Transverse colon (tissue), 4 donors: ENCODE data around the gene NFIC. TPM values are rescaled to one million over a fixed set of nuclear protein-coding genes. Genes with fewer than 3 reads are reported as not detected.
A peak's percentile ranks its signal among the peaks of the same experiment; 100 is the strongest.

Source experiments
- DNase-seq: peaks from one replicate; pipeline ENCODE4 v3.0.0-alpha.2; 2019
- H3K27ac ChIP-seq, 4 donors: fragments of 200-600 bp; sonication (generic); 2 replicates each; pipeline ENCODE4 v1.5.1; 2016 to 2018; ENCODE audit warnings: inconsistent platforms in 4 of 4
- H3K27me3 ChIP-seq: fragments of 200-600 bp; sonication (generic); 2 replicates; pipeline ENCODE4 v1.5.1; 2017; ENCODE audit warnings: inconsistent platforms
- H3K36me3 ChIP-seq, 4 donors: fragments of 200-600 bp; sonication (generic); 2 replicates each; pipeline ENCODE4 v1.5.1; 2017 to 2019; ENCODE audit warnings: inconsistent platforms in 4 of 4
- H3K4me1 ChIP-seq, 4 donors: fragments of 200-600 bp; sonication (generic); 2 replicates each; pipeline ENCODE4 v1.5.1; 2017 to 2020; ENCODE audit warnings: inconsistent platforms in 4 of 4
- H3K4me3 ChIP-seq, 4 donors: fragments of 200-600 bp; sonication (generic); 1 replicate in 1 of 4; 2 replicates in 3 of 4; pipeline versions ENCODE4 v1.5.1 to v1.6.1; 2017 to 2019; ENCODE audit warnings: inconsistent platforms in 4 of 4
- H3K9me3 ChIP-seq, 2 donors: fragments of 200-600 bp; sonication (generic); 2 replicates each; pipeline ENCODE4 v1.5.1; 2017 to 2019; ENCODE audit warnings: inconsistent platforms in 2 of 2
- EP300 ChIP-seq: sonication (generic); formaldehyde crosslinking; IDR thresholded peaks from one replicate; pipeline ENCODE4 v1.6.1; 2017; ENCODE audit warnings: antibody characterized with exemption, low read depth
- POLR2A ChIP-seq: fragments of 450-650 bp; IDR thresholded peaks from one replicate; pipeline ENCODE4 v1.6.1; 2016; ENCODE audit warnings: antibody characterized with exemption, mild to moderate bottlenecking, moderate library complexity
- POLR2AphosphoS5 ChIP-seq, 3 donors: sonication (generic); formaldehyde crosslinking; IDR thresholded peaks; one replicate each; pipeline ENCODE4 v1.6.1; 2016; ENCODE audit warnings: antibody characterized with exemption in 3 of 3
- WGBS, 2 donors: methylation state at CpG; one replicate each; pipeline ENCODE4 v1.1.5; 2018; ENCODE audit warnings: low coverage in 1 of 2; 5-methylcytosine and 5-hydroxymethylcytosine counted together
- in situ Hi-C, 4 donors: fragments of 200-750 bp; cut with MboI; loops; one replicate each; pipeline versions ENCODE4 v1.15.0 to v1.15.1; 2017; ENCODE audit warnings: low sequenced_read_pairs in 3 of 4, low pct_ligation_motif_present in 1 of 4, low pct_unique_long_range_greater_than_20kb in 1 of 4
- intact Hi-C: fragments of 100-400 bp; cut with DNase I; formaldehyde crosslinking; loops from one replicate; pipeline ENCODE4 v1.15.1; 2023; ENCODE audit warnings: low total_unique reads
- total RNA-seq, 4 donors: library from RNA; depleted of rRNA; stranded (reverse); fragments of >200 nt; gene quantifications; one replicate each; pipeline ENCODE4 v1.1.0, GENCODE V29; 2016
- TF ChIP-seq, protein P1 (sequence below), 5 experiments: fragments of 200-600 bp in 3 of 5; fragments of 450-650 bp in 2 of 5; sonication (generic) in 3 of 5; IDR thresholded peaks; 1 replicate in 2 of 5; 2 replicates in 3 of 5; pipeline ENCODE4 v1.5.1; 2016 to 2017; ENCODE audit warnings: antibody characterized with exemption in 5 of 5, inconsistent platforms in 3 of 5, mild to moderate bottlenecking in 2 of 5, moderate library complexity in 1 of 5

NFIC gene
- total RNA-seq, 4 donors from 2014 or later: 39.9 to 145 (median 68.1) TPM

DNA sequence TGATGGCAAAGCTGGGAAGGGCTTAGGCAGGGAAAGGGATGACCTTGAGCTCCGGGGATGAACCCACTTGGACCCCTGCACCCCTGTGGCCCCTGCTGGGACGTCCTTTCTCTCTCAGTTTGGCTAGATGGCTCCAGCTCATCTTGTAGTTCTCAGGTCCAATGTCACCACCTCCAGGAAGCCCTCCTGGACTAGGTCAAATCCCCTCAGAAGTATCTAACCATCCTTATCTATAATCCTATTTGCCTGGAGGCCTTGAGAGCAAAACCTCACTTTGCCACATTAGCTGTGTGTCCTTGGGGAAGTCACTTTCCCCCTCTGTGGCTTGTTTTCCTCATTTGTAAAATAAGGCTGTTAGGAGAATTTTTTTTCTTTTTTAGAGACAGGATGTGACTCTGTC lies 42.7 kb upstream of the NFIC start:
- Histone ChIP-seq H3K27ac (no peak overlapping the region), H3K4me3 (no peak overlapping the region), H3K27me3 (peaks cover 21% of the 10 kb centered on the region), H3K9me3 (no peaks in the 10 kb centered on the region), H3K4me1 (peaks cover 0 to 3% (median 0%) of the 10 kb centered on the region in 4 donors), H3K36me3 (no peaks in the 10 kb centered on the region)
- 23% methylated on average over 2 of the region's 2 CpGs; no CpG with 5 or more reads in 1 of the 2 donors for WGBS, 2 donors
- intact Hi-C loops: no loop called here
- no peak for DNase-seq
- in situ Hi-C loops: loop anchor here (5.0 to 10.0 kb wide), 4 partner anchors 101 to 151 kb away; no protein-coding TSS in a partner anchor
- no peak for TF ChIP-seq POLR2A

DNA sequence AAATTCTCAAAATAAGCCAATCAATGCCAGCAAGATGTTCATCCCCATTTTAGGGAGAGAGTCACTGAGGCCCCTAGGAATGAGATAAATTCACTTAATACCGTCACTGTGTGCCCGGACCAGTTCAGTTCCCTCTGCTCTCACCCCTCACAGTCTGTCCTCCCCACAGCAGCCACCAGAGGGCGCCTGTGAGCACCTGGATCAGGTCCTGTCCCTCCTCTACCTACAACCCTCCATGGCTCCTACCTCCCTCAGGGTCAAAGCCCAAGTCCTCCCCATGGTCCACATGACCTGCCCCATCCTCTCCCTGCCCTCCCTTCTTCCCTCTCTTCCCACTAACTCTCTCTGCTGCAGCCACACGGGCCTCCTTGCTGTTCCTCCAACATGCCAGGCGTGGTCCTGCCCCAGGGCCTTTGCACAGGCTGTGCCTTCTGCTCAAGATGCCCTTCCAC lies 42.0 kb upstream of the NFIC start:
- peaks cover 0 to 3% (median 0%) of the 10 kb centered on the region in 4 donors for H3K4me1 ChIP-seq
- H3K9me3 ChIP-seq: no peaks in the 10 kb centered on the region
- intact Hi-C loops: no loop called here
- peak; percentile 78 for DNase-seq
- TF ChIP-seq EP300 (no peak), POLR2AphosphoS5 (IDR thresholded peaks at IDR 0.05) (no peak)
- TF ChIP-seq, protein P1, sequence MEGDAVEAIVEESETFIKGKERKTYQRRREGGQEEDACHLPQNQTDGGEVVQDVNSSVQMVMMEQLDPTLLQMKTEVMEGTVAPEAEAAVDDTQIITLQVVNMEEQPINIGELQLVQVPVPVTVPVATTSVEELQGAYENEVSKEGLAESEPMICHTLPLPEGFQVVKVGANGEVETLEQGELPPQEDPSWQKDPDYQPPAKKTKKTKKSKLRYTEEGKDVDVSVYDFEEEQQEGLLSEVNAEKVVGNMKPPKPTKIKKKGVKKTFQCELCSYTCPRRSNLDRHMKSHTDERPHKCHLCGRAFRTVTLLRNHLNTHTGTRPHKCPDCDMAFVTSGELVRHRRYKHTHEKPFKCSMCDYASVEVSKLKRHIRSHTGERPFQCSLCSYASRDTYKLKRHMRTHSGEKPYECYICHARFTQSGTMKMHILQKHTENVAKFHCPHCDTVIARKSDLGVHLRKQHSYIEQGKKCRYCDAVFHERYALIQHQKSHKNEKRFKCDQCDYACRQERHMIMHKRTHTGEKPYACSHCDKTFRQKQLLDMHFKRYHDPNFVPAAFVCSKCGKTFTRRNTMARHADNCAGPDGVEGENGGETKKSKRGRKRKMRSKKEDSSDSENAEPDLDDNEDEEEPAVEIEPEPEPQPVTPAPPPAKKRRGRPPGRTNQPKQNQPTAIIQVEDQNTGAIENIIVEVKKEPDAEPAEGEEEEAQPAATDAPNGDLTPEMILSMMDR (IDR thresholded peaks at IDR 0.05): peak; percentile 63 to 82 (median 73)
- 32% methylated on average over 5 of the region's 5 CpGs; no CpG with 5 or more reads in 1 of the 2 donors for WGBS, 2 donors
- H3K27me3 ChIP-seq: peaks cover 17% of the 10 kb centered on the region
- in situ Hi-C loops: loop anchor here (5.0 to 10.0 kb wide), 4 partner anchors 100 to 150 kb away; no protein-coding TSS in a partner anchor
- no peak overlapping the region for H3K27ac ChIP-seq
- no peak overlapping the region for H3K4me3 ChIP-seq
- no peaks in the 10 kb centered on the region for H3K36me3 ChIP-seq

DNA sequence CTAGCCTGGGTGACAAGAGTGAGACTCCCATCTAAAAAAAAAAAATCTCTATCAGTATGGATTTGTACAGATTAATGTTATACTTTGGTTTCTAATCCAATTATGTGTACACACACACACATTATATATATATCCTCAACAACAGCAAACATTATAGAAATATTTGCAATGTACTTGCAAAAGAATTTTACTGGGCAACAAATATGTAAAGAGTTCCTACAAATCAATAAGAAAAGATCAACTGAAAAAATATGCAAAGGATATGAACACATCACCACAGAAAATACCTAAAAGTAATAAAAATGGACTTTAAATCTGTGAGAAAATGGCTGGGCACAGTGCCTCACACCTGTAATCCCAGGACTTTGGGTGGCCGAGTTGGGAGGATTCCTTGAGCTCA lies 40.9 kb upstream of the NFIC start:
- H3K4me1 ChIP-seq: peaks cover 0 to 3% (median 0%) of the 10 kb centered on the region in 4 donors
- no peak for DNase-seq
- WGBS, 2 donors: 52% methylated on average over 1 of the region's 1 CpG; no CpG with 5 or more reads in 1 of the 2 donors
- peaks cover 7% of the 10 kb centered on the region for H3K27me3 ChIP-seq
- intact Hi-C loops (no loop called here), in situ Hi-C loops (loop anchor here (10.0 kb wide), 3 partner anchors 99 to 149 kb away; no protein-coding TSS in a partner anchor)
- H3K27ac ChIP-seq: no peak overlapping the region
- TF ChIP-seq POLR2AphosphoS5 (IDR thresholded peaks at IDR 0.05) (no peak), EP300 (no peak), POLR2A (no peak)
- TF ChIP-seq, protein P1 (IDR thresholded peaks at IDR 0.05): no peak
- no peak overlapping the region for H3K4me3 ChIP-seq
- no peaks in the 10 kb centered on the region for H3K9me3 ChIP-seq
- H3K36me3 ChIP-seq: no peaks in the 10 kb centered on the region

DNA sequence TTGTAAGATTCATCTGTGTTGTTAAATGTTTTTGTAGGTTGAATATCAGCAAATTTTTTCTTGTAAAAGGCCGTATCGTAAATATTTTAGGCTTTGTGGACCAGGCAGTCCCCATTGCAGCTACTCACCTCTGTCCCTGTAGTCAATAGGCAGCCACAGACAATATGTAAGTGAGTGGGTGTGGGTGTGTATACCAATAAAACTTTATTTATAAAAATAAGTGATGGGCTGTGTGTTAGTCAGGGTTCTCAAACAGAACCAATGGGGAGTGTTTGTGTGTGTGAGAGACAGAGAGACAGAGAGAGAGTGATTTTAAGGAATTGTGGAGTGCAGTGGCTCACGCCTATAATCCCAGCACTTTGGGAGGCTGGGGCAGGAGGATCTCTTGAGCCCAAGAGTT lies 37.6 kb upstream of the NFIC start:
- intact Hi-C loops: no loop called here

More for the DNA sequence above, 37.6 kb upstream of the NFIC start:
- 88 to 94% methylated on average over 3 of the region's 3 CpGs for WGBS, 2 donors
- no peak for DNase-seq
- Histone ChIP-seq H3K4me3 (no peak overlapping the region), H3K27me3 (no peaks in the 10 kb centered on the region), H3K9me3 (no peaks in the 10 kb centered on the region), H3K4me1 (peaks cover 0 to 9% (median 0%) of the 10 kb centered on the region in 4 donors), H3K27ac (no peak overlapping the region), H3K36me3 (no peaks in the 10 kb centered on the region)
- in situ Hi-C loops: loop anchor here (10.0 kb wide), 3 partner anchors 96 to 146 kb away; no protein-coding TSS in a partner anchor
- TF ChIP-seq EP300: no peak
- no peak for TF ChIP-seq POLR2A
- TF ChIP-seq, protein P1 (IDR thresholded peaks at IDR 0.05): no peak
- TF ChIP-seq POLR2AphosphoS5 (IDR thresholded peaks at IDR 0.05): no peak
